Measurements from ENCODE around the gene REPIN1.

The REPIN1 gene

DNA sequence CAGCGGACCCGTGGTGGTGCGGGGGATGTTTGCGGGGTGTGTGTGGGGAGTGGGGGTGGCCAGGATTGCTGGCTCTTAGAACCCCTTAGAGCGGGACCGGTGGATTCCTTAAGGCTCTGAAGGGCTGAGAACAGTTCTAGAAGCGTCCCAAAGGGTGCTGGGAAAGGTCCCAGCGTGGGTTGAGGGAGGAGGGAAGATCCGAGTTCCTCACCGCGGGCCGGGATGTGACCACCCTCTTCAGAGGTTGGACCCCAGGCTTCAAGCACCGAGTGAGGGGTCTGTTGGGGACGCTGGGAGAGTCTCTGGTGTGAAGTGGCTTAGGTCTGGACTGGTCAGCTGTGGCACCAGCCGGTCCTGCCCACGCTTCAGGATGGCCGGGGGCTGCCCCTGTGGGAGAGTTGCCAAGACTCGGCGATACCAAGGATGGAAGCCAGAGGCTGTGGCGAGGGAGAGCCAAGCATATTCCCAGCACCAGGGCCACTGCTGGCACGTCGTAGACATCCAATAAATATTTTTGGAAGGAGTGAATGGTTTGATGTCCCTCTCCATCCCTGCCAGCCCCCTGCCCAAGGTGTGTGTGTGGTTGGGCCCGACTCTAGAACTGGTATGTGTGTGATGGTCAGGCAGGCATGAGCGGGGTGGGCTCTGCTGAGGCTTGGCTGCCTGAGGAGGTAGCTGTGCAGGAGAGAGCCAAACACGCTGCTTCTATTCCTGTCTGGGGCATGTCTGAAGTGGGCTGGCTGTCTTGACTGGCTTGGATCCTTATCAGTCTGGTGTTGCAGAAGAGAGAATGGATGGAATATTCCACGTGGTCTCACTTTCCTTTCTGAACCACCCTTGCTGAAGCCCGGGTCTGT, 29.7 kb downstream of the REPIN1 start:
- DNase-seq, result no peak

GRCh38 chr7:150398965-150399320, 30.3 kb downstream of the REPIN1 start:
- no peak for DNase-seq

DNA sequence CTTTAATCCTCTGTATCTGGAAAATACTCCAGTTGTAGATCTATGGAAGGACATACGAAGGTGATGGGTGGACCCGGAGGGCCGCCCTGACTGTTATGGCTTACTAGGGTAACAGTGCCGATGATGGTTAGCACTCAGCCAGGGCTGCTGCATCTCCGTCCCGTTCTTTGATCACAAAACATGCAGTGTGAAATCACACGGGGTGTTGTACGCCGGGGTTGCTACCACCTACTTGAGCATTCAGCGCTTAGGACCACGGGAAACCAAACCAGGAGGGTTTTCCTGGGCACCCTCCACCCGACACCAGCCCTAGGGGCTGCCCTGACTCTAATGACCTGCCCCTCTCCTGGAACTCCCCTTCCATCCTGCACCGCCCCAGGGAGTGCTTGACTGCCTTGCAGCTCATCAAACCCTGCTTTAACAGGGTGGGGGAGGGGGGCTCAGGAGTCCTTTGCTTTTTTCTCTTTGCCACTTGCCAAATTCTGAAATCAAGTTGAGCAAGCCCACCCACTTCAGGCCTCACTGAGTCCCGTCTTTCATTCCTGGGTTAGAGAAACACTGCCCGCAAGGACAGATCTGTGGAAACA, 30.9 kb downstream of the REPIN1 start:
- DNase-seq, result no peak

- no peak for DNase-seq
These were observed 31.6 kb downstream of the REPIN1 start for GRCh38 chr7:150400008-150400787.

GRCh38 chr7:150400788-150401423, 32.3 kb downstream of the REPIN1 start:
- no peak for DNase-seq

- no peak for DNase-seq
These were observed 32.8 kb downstream of the REPIN1 start for GRCh38 chr7:150401424-150401790.

GRCh38 chr7:150401861-150402631, 33.4 kb downstream of the REPIN1 start:
- no peak for DNase-seq

GRCh38 chr7:150402671-150403321, 34.2 kb downstream of the REPIN1 start:
- DNase-seq, result no peak

DNA sequence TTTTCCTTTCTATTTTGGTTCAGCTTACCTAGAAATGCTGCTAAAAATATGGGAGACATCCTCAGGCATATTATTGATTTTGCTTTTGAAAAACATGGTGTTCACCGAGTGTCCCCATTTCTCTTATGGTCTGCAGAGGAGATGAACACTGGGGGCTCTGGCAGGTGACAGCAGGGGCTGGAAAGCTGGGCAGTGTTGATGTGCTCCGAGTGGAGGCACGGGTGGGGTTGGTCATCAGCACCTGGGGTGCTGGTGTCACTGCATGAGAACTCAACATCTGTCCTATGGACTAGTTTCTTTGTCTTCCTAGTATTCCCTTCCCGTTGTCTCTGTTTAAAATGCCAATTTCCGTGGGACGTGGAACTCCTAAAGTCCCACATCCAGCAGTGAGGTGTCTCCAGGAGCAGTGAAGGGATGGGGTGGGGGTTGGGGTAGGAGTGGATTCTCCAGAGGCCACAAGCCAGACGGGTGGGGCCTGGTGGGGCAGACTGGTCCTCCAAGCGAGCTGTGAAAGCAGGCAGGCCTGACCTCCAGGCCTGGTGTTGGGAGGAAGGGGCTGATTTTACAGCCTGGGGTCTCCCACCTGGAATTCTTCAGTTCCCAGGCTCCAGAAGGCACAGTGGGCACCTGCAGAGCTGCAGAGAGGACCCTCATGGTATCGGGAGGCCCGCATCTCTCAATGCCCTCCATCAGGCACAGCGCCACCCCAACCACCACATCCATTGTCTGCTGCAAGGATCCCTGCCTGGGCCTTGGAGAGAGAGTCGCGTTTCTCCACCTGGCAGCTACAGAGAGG, 35.0 kb downstream of the REPIN1 start:
- no peak for DNase-seq

DNA sequence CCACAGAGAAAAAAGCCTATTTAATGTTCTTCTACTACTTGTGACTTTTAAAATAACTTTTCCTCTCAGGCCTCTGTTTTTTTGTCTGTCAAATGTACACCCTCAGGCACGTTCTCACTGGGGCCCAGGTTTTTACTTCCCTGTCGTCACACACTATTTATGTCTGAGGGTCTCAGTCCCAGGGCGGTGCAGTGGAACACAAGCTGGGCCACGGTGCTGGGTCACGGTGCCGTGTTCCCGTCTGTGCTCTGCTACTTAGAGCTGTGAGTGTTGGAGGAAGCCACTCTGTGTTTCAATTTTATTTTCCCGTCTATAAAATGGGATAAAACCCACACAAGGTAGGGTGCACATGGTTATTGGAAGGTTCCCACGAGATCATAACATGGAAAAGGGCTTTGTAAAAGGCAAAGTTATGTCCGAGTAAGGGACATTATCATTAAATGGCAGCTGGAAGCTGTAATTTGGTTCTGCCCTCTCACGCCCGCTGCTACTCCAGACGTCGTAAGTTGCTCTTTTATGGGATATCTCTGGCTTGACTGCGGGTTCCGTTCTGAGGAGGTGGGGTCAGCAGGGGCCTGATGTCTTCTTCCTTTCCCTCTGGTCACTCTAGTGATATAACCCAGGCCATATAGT, 35.7 kb downstream of the REPIN1 start:
- DNase-seq, result no peak

DNA sequence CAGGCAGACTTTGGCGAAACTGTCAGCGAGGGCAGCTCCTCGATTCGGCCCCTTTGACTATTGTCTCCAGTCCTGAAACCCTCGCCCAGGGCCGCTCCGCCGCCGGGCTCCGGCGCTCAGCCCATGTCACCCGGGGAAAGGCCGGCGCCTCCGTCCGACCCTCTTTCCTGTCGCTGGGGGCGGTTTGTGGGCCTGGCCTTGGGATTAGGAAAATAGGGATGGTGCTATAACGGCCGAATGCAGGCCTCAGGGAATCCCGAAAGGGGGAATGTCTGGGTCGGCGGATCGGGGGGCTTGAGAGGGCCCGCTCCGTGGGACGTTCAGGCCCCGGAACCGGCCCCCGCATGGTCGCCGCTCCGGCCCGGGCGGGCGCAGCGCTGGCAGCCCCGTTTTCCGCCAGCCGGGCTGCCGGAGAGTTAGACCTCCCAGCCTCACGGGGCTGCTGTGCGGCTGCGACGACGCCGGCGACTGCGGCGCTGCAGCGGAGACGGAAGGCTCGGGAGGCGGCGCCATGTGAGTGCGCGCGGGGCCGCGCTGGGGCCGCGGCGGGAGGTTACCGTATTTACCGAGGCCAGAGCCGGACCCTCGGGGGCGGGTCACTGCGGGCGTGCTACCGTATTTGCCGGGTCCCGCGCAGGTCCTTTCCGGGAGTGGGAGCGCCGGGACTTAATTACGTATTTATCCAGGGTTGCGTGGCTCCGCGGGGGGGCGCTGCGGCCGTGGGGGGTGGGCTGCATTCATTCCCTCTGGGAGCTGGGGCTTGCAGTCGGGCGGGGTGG, 36.4 kb downstream of the REPIN1 start:
- peak; percentile 61 for DNase-seq

- DNase-seq, result no peak
These were observed 37.1 kb downstream of the REPIN1 start for GRCh38 chr7:150405584-150406311.

- DNase-seq, result no peak
These were observed 37.6 kb downstream of the REPIN1 start for GRCh38 chr7:150406312-150406566.

GRCh38 chr7:150406567-150407421, 38.2 kb downstream of the REPIN1 start:
- peak; percentile 76 for DNase-seq

GRCh38 chr7:150407588-150408392, 39.2 kb downstream of the REPIN1 start:
- DNase-seq, result no peak

GRCh38 chr7:150408393-150409299, 40.0 kb downstream of the REPIN1 start:
- no peak for DNase-seq
